DND-41 (cell line): ENCODE results near the gene ZDHHC11B.

ENCODE experiments used
- CTCF ChIP-seq: IDR thresholded peaks from 2 replicates; pipeline ENCODE4 v1.5.1; 2012; ENCODE audit warnings: borderline replicate concordance, low read length, moderate library complexity, mild to moderate bottlenecking; ENCODE audit not compliant: poor library complexity, severe bottlenecking; ENCODE audit errors: extremely low read depth
- EZH2 ChIP-seq: IDR thresholded peaks from 3 replicates; pipeline ENCODE4 v1.6.1; 2012; ENCODE audit warnings: borderline replicate concordance, low read depth, mild to moderate bottlenecking, moderate library complexity, low read length, inconsistent platforms; ENCODE audit not compliant: severe bottlenecking

- TF ChIP-seq CTCF (no peak), EZH2 (no peak)
These were observed 116.1 kb downstream of the ZDHHC11B start for GRCh38 chr5:668283-668995.
